HG03439 (cell line): ENCODE data around the gene ERAS.

Experiments
- ATAC-seq: cut with Tn5 transposase; IDR thresholded peaks from one replicate; pipeline ENCODE4 v1.9.1; 2021; ENCODE audit warnings: mild to moderate bottlenecking, moderate library complexity; ENCODE audit not compliant: unreplicated experiment

Gene ERAS

GRCh38 chrX:48826135-48826875 is at the start of gene ERAS:
Gene ERAS, plus strand, starts transcription at chrX:48826513. Its CDS starts 2,611 bp downstream, at chrX:48829124.
- ATAC-seq, result no peak

GRCh38 chrX:48776818-48777439 is 49.4 kb upstream of the ERAS start:
- ATAC-seq, result no peak

GRCh38 chrX:48779399-48779798 is 46.9 kb upstream of the ERAS start:
- no peak for ATAC-seq

GRCh38 chrX:48781705-48782104 is 44.6 kb upstream of the ERAS start:
- no peak for ATAC-seq

GRCh38 chrX:48782216-48782615 is 44.1 kb upstream of the ERAS start:
- no peak for ATAC-seq

- no peak for ATAC-seq
These were observed 43.5 kb upstream of the ERAS start for GRCh38 chrX:48782795-48783194.

GRCh38 chrX:48784726-48785125 is 41.6 kb upstream of the ERAS start:
- no peak for ATAC-seq

- ATAC-seq, result no peak
These were observed 41.1 kb upstream of the ERAS start for GRCh38 chrX:48785186-48785539.

GRCh38 chrX:48785540-48786214 is 40.6 kb upstream of the ERAS start:
- ATAC-seq, result no peak

GRCh38 chrX:48786341-48786800 is 39.9 kb upstream of the ERAS start, which contains the start of gene GATA1:
Gene GATA1, plus strand, starts transcription at chrX:48786590. Its CDS starts 4,520 bp downstream, at chrX:48791110.
- ATAC-seq, result no peak

GRCh38 chrX:48786825-48787504 is 39.3 kb upstream of the ERAS start:
- ATAC-seq, result no peak

- ATAC-seq, result no peak
These were observed 38.5 kb upstream of the ERAS start for GRCh38 chrX:48787505-48788443.

- no peak for ATAC-seq
These were observed 36.7 kb upstream of the ERAS start for GRCh38 chrX:48789366-48790220.

- no peak for ATAC-seq
These were observed 35.8 kb upstream of the ERAS start for GRCh38 chrX:48790477-48790876.

GRCh38 chrX:48791063-48791820 is 35.1 kb upstream of the ERAS start:
- no peak for ATAC-seq

GRCh38 chrX:48792219-48792618 is 34.1 kb upstream of the ERAS start:
- ATAC-seq, result no peak

- ATAC-seq, result no peak
These were observed 32.4 kb upstream of the ERAS start for GRCh38 chrX:48793935-48794334.

GRCh38 chrX:48794340-48794910 is 31.9 kb upstream of the ERAS start:
- no peak for ATAC-seq
